HepG2 (cell line): ENCODE data around the gene JPT1. TPM values are rescaled to one million over a fixed set of nuclear protein-coding genes. Genes with fewer than 3 reads are reported as not detected.

Source experiments
- ARHGAP35 ChIP-seq: sonication (generic); formaldehyde crosslinking; IDR thresholded peaks from 2 replicates; pipeline ENCODE4 v1.9.0; 2022; ENCODE audit warnings: mild to moderate bottlenecking, inconsistent platforms, moderate library complexity, missing genetic modification reagents, borderline replicate concordance
- CCAR2 ChIP-seq: fragments of 200-400 bp; formaldehyde crosslinking; optimal IDR thresholded peaks from 2 replicates; pipeline ENCODE3; 2018; ENCODE audit warnings: low read depth, mild to moderate bottlenecking, low read length, moderate library complexity
- GATAD1 ChIP-seq: IDR thresholded peaks from 2 replicates; pipeline ENCODE4 v1.6.1; 2016; ENCODE audit warnings: missing genetic modification reagents, missing compliant biosample characterization
- NCOA5 ChIP-seq: sonication (generic); formaldehyde crosslinking; IDR thresholded peaks from 2 replicates; pipeline ENCODE4 v1.4.0; 2020; ENCODE audit warnings: missing genetic modification reagents
- NR2C2 ChIP-seq: sonication (generic); formaldehyde crosslinking; IDR thresholded peaks from 2 replicates; pipeline ENCODE4 v1.4.0; 2020; ENCODE audit warnings: missing genetic modification reagents, mild to moderate bottlenecking, moderate library complexity, borderline replicate concordance
- SCMH1 ChIP-seq: sonication (generic); formaldehyde crosslinking; IDR thresholded peaks from 2 replicates; pipeline ENCODE4 v1.9.0; 2021; ENCODE audit warnings: missing genetic modification reagents, mild to moderate bottlenecking, borderline replicate concordance
- SRSF4 ChIP-seq: fragments of 200-400 bp; formaldehyde crosslinking; IDR thresholded peaks from one replicate; pipeline ENCODE4 v1.6.1; 2018; ENCODE audit warnings: mild to moderate bottlenecking, low read depth, low read length, moderate library complexity; ENCODE audit not compliant: poor library complexity, severe bottlenecking
- ZNF124 ChIP-seq: sonication (generic); formaldehyde crosslinking; IDR thresholded peaks from 2 replicates; pipeline ENCODE4 v1.4.0; 2020; ENCODE audit warnings: missing genetic modification reagents
- ZNF296 ChIP-seq: sonication (generic); formaldehyde crosslinking; conservative IDR thresholded peaks from 2 replicates; pipeline ENCODE4 v1.5.0; 2020; ENCODE audit warnings: mild to moderate bottlenecking, missing genetic modification reagents
- ZNF773 ChIP-seq: sonication (generic); formaldehyde crosslinking; IDR thresholded peaks from 2 replicates; pipeline ENCODE4 v1.4.0; 2020; ENCODE audit warnings: missing genetic modification reagents, borderline replicate concordance
- ZUFSP ChIP-seq: sonication (generic); formaldehyde crosslinking; IDR thresholded peaks from 2 replicates; pipeline ENCODE4 v1.9.0; 2021; ENCODE audit warnings: missing genetic modification reagents, mild to moderate bottlenecking, borderline replicate concordance
- polyA plus RNA-seq, 8 experiments: library from polyadenylated mRNA; depleted of rRNA in 3 of 8; stranded (reverse) in 7 of 8; unstranded in 1 of 8; fragments of >200 nt; fragmentation: Illumina TruSeq in 4 of 8; extraction: Trizol in 4 of 8; gene quantifications; 2 replicates each; pipeline versions ENCODE4 v1.2.1 to v1.2.3, GENCODE V29; 2011 to 2016; ENCODE audit warnings: low read depth in 4 of 8, missing spikeins in 1 of 8, mixed read lengths in 1 of 8; ENCODE audit not compliant: insufficient read depth in 1 of 8
- total RNA-seq, 5 experiments: library from RNA; depleted of rRNA; stranded (reverse); fragments of >200 nt; fragmentation: Illumina TruSeq; extraction: Trizol; gene quantifications; 2 replicates each; pipeline ENCODE4 v1.2.3, GENCODE V29; 2016; ENCODE audit warnings: low read depth in 1 of 5
- TF ChIP-seq, protein P1 (sequence below): sonication (generic); formaldehyde crosslinking; IDR thresholded peaks from 2 replicates; pipeline ENCODE4 v1.4.0; 2020; ENCODE audit warnings: missing genetic modification reagents
- TF ChIP-seq, protein P2 (sequence below): sonication (generic); formaldehyde crosslinking; IDR thresholded peaks from 2 replicates; pipeline ENCODE4 v1.4.0; 2020; ENCODE audit warnings: missing genetic modification reagents
- TF ChIP-seq, protein P3 (sequence below): sonication (generic); formaldehyde crosslinking; IDR thresholded peaks from 2 replicates; pipeline ENCODE4 v1.5.1; 2020; ENCODE audit warnings: mild to moderate bottlenecking, missing genetic modification reagents, moderate library complexity
- TF ChIP-seq, protein P4 (sequence below): sonication (generic); formaldehyde crosslinking; IDR thresholded peaks from 2 replicates; pipeline ENCODE4 v1.5.0; 2020; ENCODE audit warnings: missing genetic modification reagents

Gene JPT1
- total and polyA plus RNA-seq, 2 of the 13 experiments (the other 11 are each of a cell fraction or from before 2014, with no cell fraction given) = 43.3 to 256 TPM

DNA sequence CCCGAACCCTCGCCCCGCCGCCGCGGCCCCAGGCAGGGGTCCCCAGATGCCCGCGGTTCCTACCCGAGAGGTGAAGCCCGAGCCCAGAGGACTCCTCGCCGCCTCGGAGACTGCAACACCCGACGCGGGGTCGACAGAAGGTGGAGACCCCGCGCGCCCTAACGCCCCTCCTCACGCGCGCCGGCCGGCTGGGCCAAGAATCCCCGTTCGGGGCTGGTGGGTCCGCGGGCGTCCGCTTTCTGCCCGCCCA lies 27.9 kb upstream of the JPT1 start (continued):
- TF ChIP-seq, protein P1, sequence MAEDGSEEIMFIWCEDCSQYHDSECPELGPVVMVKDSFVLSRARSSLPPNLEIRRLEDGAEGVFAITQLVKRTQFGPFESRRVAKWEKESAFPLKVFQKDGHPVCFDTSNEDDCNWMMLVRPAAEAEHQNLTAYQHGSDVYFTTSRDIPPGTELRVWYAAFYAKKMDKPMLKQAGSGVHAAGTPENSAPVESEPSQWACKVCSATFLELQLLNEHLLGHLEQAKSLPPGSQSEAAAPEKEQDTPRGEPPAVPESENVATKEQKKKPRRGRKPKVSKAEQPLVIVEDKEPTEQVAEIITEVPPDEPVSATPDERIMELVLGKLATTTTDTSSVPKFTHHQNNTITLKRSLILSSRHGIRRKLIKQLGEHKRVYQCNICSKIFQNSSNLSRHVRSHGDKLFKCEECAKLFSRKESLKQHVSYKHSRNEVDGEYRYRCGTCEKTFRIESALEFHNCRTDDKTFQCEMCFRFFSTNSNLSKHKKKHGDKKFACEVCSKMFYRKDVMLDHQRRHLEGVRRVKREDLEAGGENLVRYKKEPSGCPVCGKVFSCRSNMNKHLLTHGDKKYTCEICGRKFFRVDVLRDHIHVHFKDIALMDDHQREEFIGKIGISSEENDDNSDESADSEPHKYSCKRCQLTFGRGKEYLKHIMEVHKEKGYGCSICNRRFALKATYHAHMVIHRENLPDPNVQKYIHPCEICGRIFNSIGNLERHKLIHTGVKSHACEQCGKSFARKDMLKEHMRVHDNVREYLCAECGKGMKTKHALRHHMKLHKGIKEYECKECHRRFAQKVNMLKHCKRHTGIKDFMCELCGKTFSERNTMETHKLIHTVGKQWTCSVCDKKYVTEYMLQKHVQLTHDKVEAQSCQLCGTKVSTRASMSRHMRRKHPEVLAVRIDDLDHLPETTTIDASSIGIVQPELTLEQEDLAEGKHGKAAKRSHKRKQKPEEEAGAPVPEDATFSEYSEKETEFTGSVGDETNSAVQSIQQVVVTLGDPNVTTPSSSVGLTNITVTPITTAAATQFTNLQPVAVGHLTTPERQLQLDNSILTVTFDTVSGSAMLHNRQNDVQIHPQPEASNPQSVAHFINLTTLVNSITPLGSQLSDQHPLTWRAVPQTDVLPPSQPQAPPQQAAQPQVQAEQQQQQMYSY (CRISPR knock-in tag) = no peak
- TF ChIP-seq, protein P2, sequence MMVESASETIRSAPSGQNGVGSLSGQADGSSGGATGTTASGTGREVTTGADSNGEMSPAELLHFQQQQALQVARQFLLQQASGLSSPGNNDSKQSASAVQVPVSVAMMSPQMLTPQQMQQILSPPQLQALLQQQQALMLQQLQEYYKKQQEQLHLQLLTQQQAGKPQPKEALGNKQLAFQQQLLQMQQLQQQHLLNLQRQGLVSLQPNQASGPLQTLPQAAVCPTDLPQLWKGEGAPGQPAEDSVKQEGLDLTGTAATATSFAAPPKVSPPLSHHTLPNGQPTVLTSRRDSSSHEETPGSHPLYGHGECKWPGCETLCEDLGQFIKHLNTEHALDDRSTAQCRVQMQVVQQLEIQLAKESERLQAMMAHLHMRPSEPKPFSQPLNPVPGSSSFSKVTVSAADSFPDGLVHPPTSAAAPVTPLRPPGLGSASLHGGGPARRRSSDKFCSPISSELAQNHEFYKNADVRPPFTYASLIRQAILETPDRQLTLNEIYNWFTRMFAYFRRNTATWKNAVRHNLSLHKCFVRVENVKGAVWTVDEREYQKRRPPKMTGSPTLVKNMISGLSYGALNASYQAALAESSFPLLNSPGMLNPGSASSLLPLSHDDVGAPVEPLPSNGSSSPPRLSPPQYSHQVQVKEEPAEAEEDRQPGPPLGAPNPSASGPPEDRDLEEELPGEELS (CRISPR knock-in tag) = no peak
- no peak for TF ChIP-seq ZNF773 (CRISPR knock-in tag)
- no peak; the same call in 1 of the 2 replicates for TF ChIP-seq NR2C2 (CRISPR knock-in tag)
- no peak for TF ChIP-seq ZNF124
- peak; percentile 14 for TF ChIP-seq SRSF4
- TF ChIP-seq ZNF296 (CRISPR knock-in tag) = no peak
- TF ChIP-seq ZUFSP = no peak
- no peak for TF ChIP-seq CCAR2
- no peak for TF ChIP-seq SCMH1
- TF ChIP-seq, protein P3, sequence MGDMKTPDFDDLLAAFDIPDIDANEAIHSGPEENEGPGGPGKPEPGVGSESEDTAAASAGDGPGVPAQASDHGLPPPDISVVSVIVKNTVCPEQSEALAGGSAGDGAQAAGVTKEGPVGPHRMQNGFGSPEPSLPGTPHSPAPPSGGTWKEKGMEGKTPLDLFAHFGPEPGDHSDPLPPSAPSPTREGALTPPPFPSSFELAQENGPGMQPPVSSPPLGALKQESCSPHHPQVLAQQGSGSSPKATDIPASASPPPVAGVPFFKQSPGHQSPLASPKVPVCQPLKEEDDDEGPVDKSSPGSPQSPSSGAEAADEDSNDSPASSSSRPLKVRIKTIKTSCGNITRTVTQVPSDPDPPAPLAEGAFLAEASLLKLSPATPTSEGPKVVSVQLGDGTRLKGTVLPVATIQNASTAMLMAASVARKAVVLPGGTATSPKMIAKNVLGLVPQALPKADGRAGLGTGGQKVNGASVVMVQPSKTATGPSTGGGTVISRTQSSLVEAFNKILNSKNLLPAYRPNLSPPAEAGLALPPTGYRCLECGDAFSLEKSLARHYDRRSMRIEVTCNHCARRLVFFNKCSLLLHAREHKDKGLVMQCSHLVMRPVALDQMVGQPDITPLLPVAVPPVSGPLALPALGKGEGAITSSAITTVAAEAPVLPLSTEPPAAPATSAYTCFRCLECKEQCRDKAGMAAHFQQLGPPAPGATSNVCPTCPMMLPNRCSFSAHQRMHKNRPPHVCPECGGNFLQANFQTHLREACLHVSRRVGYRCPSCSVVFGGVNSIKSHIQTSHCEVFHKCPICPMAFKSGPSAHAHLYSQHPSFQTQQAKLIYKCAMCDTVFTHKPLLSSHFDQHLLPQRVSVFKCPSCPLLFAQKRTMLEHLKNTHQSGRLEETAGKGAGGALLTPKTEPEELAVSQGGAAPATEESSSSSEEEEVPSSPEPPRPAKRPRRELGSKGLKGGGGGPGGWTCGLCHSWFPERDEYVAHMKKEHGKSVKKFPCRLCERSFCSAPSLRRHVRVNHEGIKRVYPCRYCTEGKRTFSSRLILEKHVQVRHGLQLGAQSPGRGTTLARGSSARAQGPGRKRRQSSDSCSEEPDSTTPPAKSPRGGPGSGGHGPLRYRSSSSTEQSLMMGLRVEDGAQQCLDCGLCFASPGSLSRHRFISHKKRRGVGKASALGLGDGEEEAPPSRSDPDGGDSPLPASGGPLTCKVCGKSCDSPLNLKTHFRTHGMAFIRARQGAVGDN (CRISPR knock-in tag) = no peak; the same call in none of the 2 replicates
- no peak for TF ChIP-seq GATAD1 (CRISPR knock-in tag)
- TF ChIP-seq, protein P4, sequence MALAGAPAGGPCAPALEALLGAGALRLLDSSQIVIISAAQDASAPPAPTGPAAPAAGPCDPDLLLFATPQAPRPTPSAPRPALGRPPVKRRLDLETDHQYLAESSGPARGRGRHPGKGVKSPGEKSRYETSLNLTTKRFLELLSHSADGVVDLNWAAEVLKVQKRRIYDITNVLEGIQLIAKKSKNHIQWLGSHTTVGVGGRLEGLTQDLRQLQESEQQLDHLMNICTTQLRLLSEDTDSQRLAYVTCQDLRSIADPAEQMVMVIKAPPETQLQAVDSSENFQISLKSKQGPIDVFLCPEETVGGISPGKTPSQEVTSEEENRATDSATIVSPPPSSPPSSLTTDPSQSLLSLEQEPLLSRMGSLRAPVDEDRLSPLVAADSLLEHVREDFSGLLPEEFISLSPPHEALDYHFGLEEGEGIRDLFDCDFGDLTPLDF (CRISPR knock-in tag) = 0 out of 2 replicates have a peak, but pooled peaks have one; percentile 30
- peak; percentile 90 for TF ChIP-seq ARHGAP35
- no peak for TF ChIP-seq NCOA5 (CRISPR knock-in tag)
